ENCODE data around the gene CALHM4. TPM values are rescaled to one million over a fixed set of nuclear protein-coding genes. Genes with fewer than 3 reads are reported as not detected.

CALHM4 gene
- total RNA-seq, 1 experiment from 2014 or later, result 1.8 TPM

DNA sequence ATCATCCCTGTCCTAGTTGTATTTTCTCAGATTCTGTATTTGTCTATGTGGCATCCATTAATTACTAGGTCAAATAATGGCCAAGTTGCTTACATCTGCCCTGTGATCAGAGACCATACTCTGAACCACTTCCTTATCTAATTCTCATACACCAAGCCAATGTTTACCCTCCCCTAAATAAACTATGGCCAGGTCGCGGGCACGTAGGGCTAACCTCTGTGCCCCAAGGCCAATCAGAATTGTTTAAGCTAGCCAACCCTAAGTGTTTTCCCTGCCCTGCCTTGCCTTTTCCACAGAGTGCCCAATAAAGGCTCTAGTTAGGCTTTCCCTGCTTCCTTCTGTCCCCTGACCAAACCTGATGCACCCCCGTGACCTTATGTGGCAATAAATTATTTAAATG lies 2.8 kb upstream of the CALHM4 start:
- DNase-seq, result no peak
- H3K36me3 ChIP-seq (ENCODE audit: control insufficient read depth, insufficient read depth, low read length), result no peaks in the 10 kb centered on the region
- Mint-ChIP-seq H3K4me3 (ENCODE audit: unreplicated experiment) (no peak overlapping the region), H3K27ac (ENCODE audit: unreplicated experiment) (no peak overlapping the region), H3K9me3 (ENCODE audit: unreplicated experiment) (no peaks in the 10 kb centered on the region), H3K4me1 (ENCODE audit: low read depth, unreplicated experiment) (peaks cover 11% of the 10 kb centered on the region), H3K36me3 (ENCODE audit: insufficient read depth, unreplicated experiment) (no peaks in the 10 kb centered on the region), H3K27me3 (ENCODE audit: insufficient read depth, unreplicated experiment) (no peaks in the 10 kb centered on the region)
- TF ChIP-seq, protein P1, sequence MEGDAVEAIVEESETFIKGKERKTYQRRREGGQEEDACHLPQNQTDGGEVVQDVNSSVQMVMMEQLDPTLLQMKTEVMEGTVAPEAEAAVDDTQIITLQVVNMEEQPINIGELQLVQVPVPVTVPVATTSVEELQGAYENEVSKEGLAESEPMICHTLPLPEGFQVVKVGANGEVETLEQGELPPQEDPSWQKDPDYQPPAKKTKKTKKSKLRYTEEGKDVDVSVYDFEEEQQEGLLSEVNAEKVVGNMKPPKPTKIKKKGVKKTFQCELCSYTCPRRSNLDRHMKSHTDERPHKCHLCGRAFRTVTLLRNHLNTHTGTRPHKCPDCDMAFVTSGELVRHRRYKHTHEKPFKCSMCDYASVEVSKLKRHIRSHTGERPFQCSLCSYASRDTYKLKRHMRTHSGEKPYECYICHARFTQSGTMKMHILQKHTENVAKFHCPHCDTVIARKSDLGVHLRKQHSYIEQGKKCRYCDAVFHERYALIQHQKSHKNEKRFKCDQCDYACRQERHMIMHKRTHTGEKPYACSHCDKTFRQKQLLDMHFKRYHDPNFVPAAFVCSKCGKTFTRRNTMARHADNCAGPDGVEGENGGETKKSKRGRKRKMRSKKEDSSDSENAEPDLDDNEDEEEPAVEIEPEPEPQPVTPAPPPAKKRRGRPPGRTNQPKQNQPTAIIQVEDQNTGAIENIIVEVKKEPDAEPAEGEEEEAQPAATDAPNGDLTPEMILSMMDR (IDR thresholded peaks at IDR 0.05; ENCODE audit: insufficient read depth in 1 of 2, low read depth in 1 of 2, low read length in 1 of 2, severe bottlenecking in 1 of 2, unreplicated experiment in 1 of 2), result no peak
- no peaks in the 10 kb centered on the region for H3K9me3 ChIP-seq
- H3K4me3 ChIP-seq (ENCODE audit: low read depth, low read length), result no peak overlapping the region
- ChIA-PET CTCF (interaction anchor here (0.8 kb wide), 1 partner anchor 39 kb away, joined by 4 read pairs; the partner anchor contains the start of gene CALHM5), POLR2A (no interaction called here)
- intact Hi-C loops (cut with micrococcal nuclease; ENCODE audit: unreplicated experiment), result no loop called here
- BruUV-seq (replicated peaks), result no TSS peak
- H3K4me1 ChIP-seq, result no peaks in the 10 kb centered on the region
- no peaks in the 10 kb centered on the region for H3K27me3 ChIP-seq (replicated peaks; ENCODE audit: control insufficient read depth, insufficient read depth, low read length)

DNA sequence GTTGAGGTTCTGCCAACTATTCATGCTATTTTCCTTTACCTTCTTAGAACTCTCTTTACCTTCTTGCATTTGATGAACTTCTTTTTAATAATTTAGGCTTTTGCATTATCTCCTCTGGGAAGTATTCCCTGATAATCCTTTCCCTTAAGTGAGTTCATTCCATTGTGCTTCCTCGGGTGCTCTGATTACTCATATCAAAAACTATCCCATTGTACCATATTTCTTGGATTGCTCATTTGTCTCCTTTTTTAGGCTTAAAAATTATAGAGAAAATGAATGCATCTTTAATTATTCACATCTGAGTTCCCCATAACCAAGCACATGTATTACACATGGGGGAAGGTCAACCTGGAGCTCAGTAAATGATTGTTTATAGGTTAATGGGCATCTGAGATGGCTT lies 2.5 kb downstream of the CALHM4 start:
- no peaks in the 10 kb centered on the region for H3K27me3 ChIP-seq (replicated peaks; ENCODE audit: control insufficient read depth, insufficient read depth, low read length)
- POLR2A ChIA-PET, result no interaction called here
- H3K27me3 Mint-ChIP-seq (ENCODE audit: insufficient read depth, unreplicated experiment), result no peaks in the 10 kb centered on the region
- no peak for DNase-seq
- intact Hi-C loops (cut with micrococcal nuclease; ENCODE audit: unreplicated experiment), result no loop called here
- BruUV-seq (replicated peaks), result no TSS peak
- CTCF ChIA-PET, result no interaction called here
- H3K36me3 ChIP-seq (ENCODE audit: control insufficient read depth, insufficient read depth, low read length), result no peaks in the 10 kb centered on the region
- H3K27ac Mint-ChIP-seq (ENCODE audit: unreplicated experiment), result no peak overlapping the region
- H3K4me1 Mint-ChIP-seq (ENCODE audit: low read depth, unreplicated experiment), result peaks cover 8% of the 10 kb centered on the region
- H3K9me3 Mint-ChIP-seq (ENCODE audit: unreplicated experiment), result no peaks in the 10 kb centered on the region
- no peak overlapping the region for H3K4me3 ChIP-seq (ENCODE audit: low read depth, low read length)
- no peaks in the 10 kb centered on the region for H3K36me3 Mint-ChIP-seq (ENCODE audit: insufficient read depth, unreplicated experiment)
- no peaks in the 10 kb centered on the region for H3K4me1 ChIP-seq
- TF ChIP-seq, protein P1 (IDR thresholded peaks at IDR 0.05; ENCODE audit: insufficient read depth in 1 of 2, low read depth in 1 of 2, low read length in 1 of 2, severe bottlenecking in 1 of 2, unreplicated experiment in 1 of 2), result no peak
- no peak overlapping the region for H3K4me3 Mint-ChIP-seq (ENCODE audit: unreplicated experiment)
- no peaks in the 10 kb centered on the region for H3K9me3 ChIP-seq

DNA sequence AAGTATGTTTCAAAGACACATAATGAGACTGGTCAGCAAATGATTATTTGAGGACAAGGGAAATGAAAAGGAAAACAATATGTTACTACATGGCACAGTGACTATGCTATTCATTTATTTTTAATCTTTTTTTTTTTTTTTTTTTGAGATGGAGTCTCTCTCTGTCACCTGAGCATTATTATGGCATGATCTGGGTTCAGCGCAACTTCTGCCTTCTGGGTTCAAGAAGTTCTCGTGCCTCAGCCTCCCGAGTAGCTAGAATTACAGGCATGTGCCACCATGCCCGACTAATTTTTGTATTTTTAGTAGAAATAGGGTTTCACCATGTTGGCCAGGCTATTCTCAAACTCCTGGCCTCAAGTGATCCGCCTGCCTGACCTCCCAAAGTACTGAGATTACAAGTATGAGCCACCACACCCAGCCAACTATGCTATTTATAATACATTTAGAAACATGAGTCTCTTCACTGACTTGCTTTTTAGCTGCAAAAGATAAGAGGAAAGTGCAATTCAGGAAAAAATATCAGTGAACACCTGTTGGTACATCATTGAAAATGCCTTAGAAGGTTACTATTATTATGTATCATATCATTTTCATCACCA lies 3.4 kb downstream of the CALHM4 start:
- no peaks in the 10 kb centered on the region for H3K27me3 Mint-ChIP-seq (ENCODE audit: insufficient read depth, unreplicated experiment)
- H3K9me3 Mint-ChIP-seq (ENCODE audit: unreplicated experiment), result no peaks in the 10 kb centered on the region
- no peak overlapping the region for H3K4me3 ChIP-seq (ENCODE audit: low read depth, low read length)
- no peak for DNase-seq
- no peak overlapping the region for H3K4me3 Mint-ChIP-seq (ENCODE audit: unreplicated experiment)
- H3K36me3 Mint-ChIP-seq (ENCODE audit: insufficient read depth, unreplicated experiment), result no peaks in the 10 kb centered on the region
- peaks cover 8% of the 10 kb centered on the region for H3K4me1 Mint-ChIP-seq (ENCODE audit: low read depth, unreplicated experiment)
- no peaks in the 10 kb centered on the region for H3K36me3 ChIP-seq (ENCODE audit: control insufficient read depth, insufficient read depth, low read length)
- H3K4me1 ChIP-seq, result no peaks in the 10 kb centered on the region
- intact Hi-C loops (cut with micrococcal nuclease; ENCODE audit: unreplicated experiment), result no loop called here
- H3K27ac Mint-ChIP-seq (ENCODE audit: unreplicated experiment), result no peak overlapping the region
- ChIA-PET POLR2A (no interaction called here), CTCF (no interaction called here)
- no peaks in the 10 kb centered on the region for H3K27me3 ChIP-seq (replicated peaks; ENCODE audit: control insufficient read depth, insufficient read depth, low read length)
- TF ChIP-seq, protein P1 (IDR thresholded peaks at IDR 0.05; ENCODE audit: insufficient read depth in 1 of 2, low read depth in 1 of 2, low read length in 1 of 2, severe bottlenecking in 1 of 2, unreplicated experiment in 1 of 2), result no peak
- no TSS peak for BruUV-seq (replicated peaks)
- H3K9me3 ChIP-seq, result no peaks in the 10 kb centered on the region
